ENCODE measurements around the gene OPALIN. TPM values are rescaled to one million over a fixed set of nuclear protein-coding genes. Genes with fewer than 3 reads are reported as not detected.

The OPALIN gene
- total RNA-seq, 5 donors from 2014 or later (not counting 1 experiment from before 2014, with no cell fraction given), result not detected

DNA sequence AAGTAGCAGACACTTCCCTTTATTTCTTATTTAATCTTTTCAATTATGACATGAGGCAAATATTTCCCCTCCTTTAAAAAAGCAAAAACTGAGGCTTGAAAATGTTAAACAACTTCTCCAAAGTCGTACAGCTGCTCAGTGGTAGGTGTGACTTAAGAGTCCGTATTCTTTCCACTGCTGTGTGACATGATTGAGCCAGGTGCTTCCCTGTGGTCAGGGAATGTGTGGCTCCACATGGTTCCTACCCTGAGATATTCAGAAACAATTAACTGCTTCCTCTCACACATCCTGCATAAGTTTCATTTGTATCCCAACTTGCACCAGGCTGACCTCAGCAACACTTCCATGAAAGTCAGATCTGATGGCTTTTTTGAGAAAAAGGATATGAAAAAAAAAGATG is 13.6 kb downstream of the OPALIN start:
- H3K27me3 Mint-ChIP-seq, result peaks cover 5 to 24% of the 10 kb centered on the region in 2 donors
- CTCF ChIA-PET, result interaction anchor here in 1 of 2 donors (0.8 kb wide), 1 partner anchor 328 kb away, joined by 3 read pairs; no protein-coding TSS in a partner anchor
- no peak overlapping the region for H3K4me3 Mint-ChIP-seq
- H3K4me3 ChIP-seq (ENCODE audit: control insufficient read depth in 1 of 2, extremely low read depth in 1 of 2, low read length in 1 of 2), result no peak overlapping the region
- no peak for ATAC-seq (replicated peaks in 1 of 4)
- peaks cover 0 to 10% of the 10 kb centered on the region in 2 experiments for H3K27me3 ChIP-seq (replicated peaks in 1 of 2; ENCODE audit: control insufficient read depth in 2 of 2, extremely low read depth in 1 of 2, insufficient read depth in 2 of 2, low read length in 1 of 2)
- H3K4me1 ChIP-seq (ENCODE audit: control insufficient read depth in 1 of 2, extremely low read depth in 1 of 2, insufficient read depth in 2 of 2, low read length in 2 of 2), result no peaks in the 10 kb centered on the region
- H3K9me3 ChIP-seq, result no peaks in the 10 kb centered on the region
- no peak for DNase-seq
- 63% methylated on average over 2 of the region's 2 CpGs for WGBS (ENCODE audit: insufficient coverage)
- no peak overlapping the region for H3K27ac Mint-ChIP-seq
- POLR2A ChIA-PET, result no interaction called here
- H3K4me1 Mint-ChIP-seq, result peaks cover 0 to 3% (median 0%) of the 10 kb centered on the region in 3 donors
- H3K36me3 ChIP-seq (ENCODE audit: control insufficient read depth in 2 of 2, extremely low read depth in 1 of 2, insufficient read depth in 1 of 2, low read length in 1 of 2), result no peaks in the 10 kb centered on the region
- no peaks in the 10 kb centered on the region for H3K36me3 Mint-ChIP-seq
- H3K27ac ChIP-seq (ENCODE audit: low read length), result no peak overlapping the region
- H3K9me3 Mint-ChIP-seq, result peaks cover 0 to 8% (median 6%) of the 10 kb centered on the region in 3 donors

DNA sequence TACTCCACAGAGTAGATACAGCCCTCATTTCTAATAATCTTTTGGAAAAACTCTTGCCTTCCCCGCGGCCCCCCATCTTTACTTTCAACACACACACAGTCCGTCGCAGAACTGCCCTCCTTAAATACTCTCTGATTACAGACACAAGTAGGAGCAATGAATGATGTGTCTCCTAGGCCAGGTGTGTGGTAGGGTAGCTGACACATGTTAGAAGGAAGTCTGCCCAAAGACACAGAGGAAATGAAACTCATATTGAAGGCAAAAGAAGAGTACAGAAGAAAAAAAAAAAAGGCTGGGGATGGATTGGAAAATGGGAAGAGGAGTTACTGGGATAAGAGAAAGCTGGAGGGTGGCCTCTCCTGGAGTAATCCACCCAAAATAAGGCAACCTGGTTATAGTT is 14.6 kb downstream of the OPALIN start:
- Mint-ChIP-seq H3K9me3 (peaks cover 0 to 8% (median 6%) of the 10 kb centered on the region in 3 donors), H3K4me1 (peaks cover 0 to 3% (median 0%) of the 10 kb centered on the region in 3 donors), H3K27me3 (peaks cover 2 to 20% of the 10 kb centered on the region in 2 donors), H3K4me3 (no peak overlapping the region), H3K27ac (no peak overlapping the region), H3K36me3 (no peaks in the 10 kb centered on the region)
- POLR2A ChIA-PET, result no interaction called here
- WGBS (ENCODE audit: insufficient coverage), result no CpG with 5 or more reads among the region's 4 CpGs
- H3K4me1 ChIP-seq (ENCODE audit: control insufficient read depth in 1 of 2, extremely low read depth in 1 of 2, insufficient read depth in 2 of 2, low read length in 2 of 2), result no peaks in the 10 kb centered on the region
- DNase-seq (no peak), ATAC-seq (replicated peaks in 1 of 4) (no peak)
- H3K36me3 ChIP-seq (ENCODE audit: control insufficient read depth in 2 of 2, extremely low read depth in 1 of 2, insufficient read depth in 1 of 2, low read length in 1 of 2), result no peaks in the 10 kb centered on the region
- H3K9me3 ChIP-seq, result no peaks in the 10 kb centered on the region
- no peak overlapping the region for H3K4me3 ChIP-seq (ENCODE audit: control insufficient read depth in 1 of 2, extremely low read depth in 1 of 2, low read length in 1 of 2)
- H3K27ac ChIP-seq (ENCODE audit: low read length), result no peak overlapping the region
- CTCF ChIA-PET, result interaction anchor here in 1 of 2 donors (1.2 kb wide), 1 partner anchor 10 kb away, joined by 4 read pairs; no protein-coding TSS in a partner anchor
- H3K27me3 ChIP-seq (replicated peaks in 1 of 2; ENCODE audit: control insufficient read depth in 2 of 2, extremely low read depth in 1 of 2, insufficient read depth in 2 of 2, low read length in 1 of 2), result peaks cover 0 to 10% of the 10 kb centered on the region in 2 experiments

GRCh38 chr10:96342402-96342801 is 16.4 kb downstream of the OPALIN start:
- H3K36me3 ChIP-seq (ENCODE audit: control insufficient read depth in 2 of 2, extremely low read depth in 1 of 2, insufficient read depth in 1 of 2, low read length in 1 of 2), result no peaks in the 10 kb centered on the region
- no peak for DNase-seq
- no peak overlapping the region for H3K4me3 ChIP-seq (ENCODE audit: control insufficient read depth in 1 of 2, extremely low read depth in 1 of 2, low read length in 1 of 2)
- WGBS (ENCODE audit: insufficient coverage), result no CpG with 5 or more reads among the region's 4 CpGs
- no peaks in the 10 kb centered on the region for H3K9me3 ChIP-seq
- no peak overlapping the region for H3K4me3 Mint-ChIP-seq
- peaks cover 0 to 8% (median 6%) of the 10 kb centered on the region in 3 donors for H3K9me3 Mint-ChIP-seq
- no peak for ATAC-seq (replicated peaks in 1 of 4)
- ChIA-PET POLR2A (interaction anchor here in 1 of 2 donors (1.0 kb wide), 1 partner anchor 147 kb away, joined by 3 read pairs; no protein-coding TSS in a partner anchor), CTCF (no interaction called here)
- H3K27me3 Mint-ChIP-seq, result peaks cover 0 to 18% of the 10 kb centered on the region in 2 donors
- peaks cover 0 to 8% of the 10 kb centered on the region in 2 experiments for H3K27me3 ChIP-seq (replicated peaks in 1 of 2; ENCODE audit: control insufficient read depth in 2 of 2, extremely low read depth in 1 of 2, insufficient read depth in 2 of 2, low read length in 1 of 2)
- H3K4me1 Mint-ChIP-seq, result peaks cover 0 to 3% (median 0%) of the 10 kb centered on the region in 3 donors
- H3K36me3 Mint-ChIP-seq, result no peaks in the 10 kb centered on the region
- H3K4me1 ChIP-seq (ENCODE audit: control insufficient read depth in 1 of 2, extremely low read depth in 1 of 2, insufficient read depth in 2 of 2, low read length in 2 of 2), result no peaks in the 10 kb centered on the region
- H3K27ac Mint-ChIP-seq, result peak overlapping the region in 1 of 2 donors; percentile 34
- no peak overlapping the region for H3K27ac ChIP-seq (ENCODE audit: low read length)

- no peak for DNase-seq
- Histone ChIP-seq H3K9me3 (no peaks in the 10 kb centered on the region), H3K36me3 (ENCODE audit: control insufficient read depth in 2 of 2, extremely low read depth in 1 of 2, insufficient read depth in 1 of 2, low read length in 1 of 2) (no peaks in the 10 kb centered on the region), H3K27me3 (replicated peaks in 1 of 2; ENCODE audit: control insufficient read depth in 2 of 2, extremely low read depth in 1 of 2, insufficient read depth in 2 of 2, low read length in 1 of 2) (peaks cover 0 to 3% of the 10 kb centered on the region in 2 experiments), H3K4me1 (ENCODE audit: control insufficient read depth in 1 of 2, extremely low read depth in 1 of 2, insufficient read depth in 2 of 2, low read length in 2 of 2) (no peaks in the 10 kb centered on the region), H3K27ac (ENCODE audit: low read length) (no peak overlapping the region), H3K4me3 (ENCODE audit: control insufficient read depth in 1 of 2, extremely low read depth in 1 of 2, low read length in 1 of 2) (no peak overlapping the region)
- H3K9me3 Mint-ChIP-seq, result peaks cover 0 to 8% (median 5%) of the 10 kb centered on the region in 3 donors
- no peak overlapping the region for H3K27ac Mint-ChIP-seq
- no peak for ATAC-seq (replicated peaks in 1 of 4)
- no peak overlapping the region for H3K4me3 Mint-ChIP-seq
- no peaks in the 10 kb centered on the region for H3K36me3 Mint-ChIP-seq
- ChIA-PET CTCF (interaction anchor here (0.6 to 2.7 kb wide), 7 partner anchors 8 to 324 kb away, joined by 3 to 14 read pairs (median 6); no protein-coding TSS in a partner anchor), POLR2A (interaction anchor here in 1 of 2 donors (0.6 kb wide), 1 partner anchor 11 kb away, joined by 3 read pairs; no protein-coding TSS in a partner anchor)
- peaks cover 0 to 13% of the 10 kb centered on the region in 2 donors for H3K27me3 Mint-ChIP-seq
- 63% methylated on average over 1 of the region's 5 CpGs for WGBS (ENCODE audit: insufficient coverage)
- H3K4me1 Mint-ChIP-seq, result peaks cover 0 to 3% (median 0%) of the 10 kb centered on the region in 3 donors
Measured at GRCh38 chr10:96341219-96342182, 17.3 kb downstream of the OPALIN start.

GRCh38 chr10:96339956-96340904 is 18.6 kb downstream of the OPALIN start:
- Mint-ChIP-seq H3K4me3 (no peak overlapping the region), H3K4me1 (peaks cover 0 to 3% (median 2%) of the 10 kb centered on the region in 3 donors), H3K36me3 (no peaks in the 10 kb centered on the region), H3K9me3 (no peaks in the 10 kb centered on the region), H3K27me3 (peaks cover 2 to 8% of the 10 kb centered on the region in 2 donors), H3K27ac (no peak overlapping the region)
- Histone ChIP-seq H3K27ac (ENCODE audit: low read length) (no peak overlapping the region), H3K9me3 (no peaks in the 10 kb centered on the region), H3K4me1 (ENCODE audit: control insufficient read depth in 1 of 2, extremely low read depth in 1 of 2, insufficient read depth in 2 of 2, low read length in 2 of 2) (no peaks in the 10 kb centered on the region), H3K36me3 (ENCODE audit: control insufficient read depth in 2 of 2, extremely low read depth in 1 of 2, insufficient read depth in 1 of 2, low read length in 1 of 2) (no peaks in the 10 kb centered on the region), H3K4me3 (ENCODE audit: control insufficient read depth in 1 of 2, extremely low read depth in 1 of 2, low read length in 1 of 2) (no peak overlapping the region), H3K27me3 (replicated peaks in 1 of 2; ENCODE audit: control insufficient read depth in 2 of 2, extremely low read depth in 1 of 2, insufficient read depth in 2 of 2, low read length in 1 of 2) (peaks cover 0 to 3% of the 10 kb centered on the region in 2 experiments)
- ChIA-PET POLR2A (interaction anchor here (0.6 kb wide), 4 partner anchors 11 to 244 kb away, joined by 3 to 8 read pairs (median 7); no protein-coding TSS in a partner anchor), CTCF (interaction anchor here (0.6 to 2.7 kb wide), 28 partner anchors 8 to 1744 kb away, joined by 3 to 15 read pairs (median 5); partner anchors contain the start of gene TCTN3 (in 1 of the 2))
- 60% methylated on average over 1 of the region's 7 CpGs for WGBS (ENCODE audit: insufficient coverage)
- peak in 33 of 35 experiments; percentile 8 to 75 (median 50) for DNase-seq
- peak in 3 of 4 experiments; percentile 70 to 84 (median 75) for ATAC-seq (replicated peaks in 1 of 4)
